Right lung (tissue), 5 donors: Measurements from ENCODE around the gene FNBP1L. TPM values are rescaled to one million over a fixed set of nuclear protein-coding genes. Genes with fewer than 3 reads are reported as not detected.

ENCODE experiments used
- DNase-seq, 2 donors: peaks; one replicate each; pipeline ENCODE4 v3.0.0-alpha.2; 2013
- polyA plus RNA-seq, 5 donors: library from polyadenylated mRNA; unstranded; fragments of 120-200 nt; gene quantifications; one replicate each; pipeline versions ENCODE4 v1.2.1 to v1.2.3, GENCODE V29; 2013; ENCODE audit warnings: inconsistent platforms in 1 of 5, low replicate concordance in 1 of 5; ENCODE audit not compliant: insufficient read length in 5 of 5, insufficient read depth in 1 of 5

The FNBP1L gene
- polyA plus RNA-seq, 5 donors, result 86.7 to 136 (median 123) TPM

DNA sequence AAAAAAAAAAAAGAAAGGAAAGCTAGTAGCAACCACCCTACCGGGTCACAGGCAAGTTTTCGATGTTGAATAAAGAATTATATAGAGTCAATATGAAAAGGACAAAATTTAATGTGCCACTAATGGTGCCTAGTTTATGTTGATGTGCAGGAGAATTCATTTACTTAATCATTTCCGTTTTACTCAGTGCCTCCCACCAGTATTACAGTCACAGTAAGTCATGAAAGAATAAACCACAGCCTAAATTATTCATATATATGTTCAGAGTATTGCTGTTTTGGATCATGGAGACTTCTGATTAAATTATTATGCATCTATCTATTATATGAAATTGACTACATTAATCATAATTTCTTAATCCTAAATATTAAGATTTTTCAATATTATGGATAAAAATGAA, 35.3 kb downstream of the FNBP1L start:
- no peak for DNase-seq

DNA sequence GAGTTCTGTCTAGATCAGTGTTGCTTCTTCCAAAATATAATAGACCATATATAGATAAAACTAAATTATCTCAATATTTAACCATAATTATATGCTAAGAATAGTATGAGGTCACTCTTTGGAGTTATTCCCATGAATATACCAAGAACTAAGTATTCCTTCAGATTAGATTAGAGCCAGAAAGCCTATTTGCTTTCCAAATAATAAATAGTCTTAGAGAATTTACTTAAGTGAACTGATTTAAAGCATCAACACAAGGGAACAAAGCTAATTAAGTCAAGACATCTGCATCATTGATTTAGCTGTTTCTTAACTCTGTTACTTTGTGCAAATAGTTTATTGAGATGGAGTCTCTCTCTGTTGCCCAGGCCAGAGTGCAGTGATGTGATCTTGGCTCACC, 35.7 kb downstream of the FNBP1L start:
- no peak for DNase-seq

DNA sequence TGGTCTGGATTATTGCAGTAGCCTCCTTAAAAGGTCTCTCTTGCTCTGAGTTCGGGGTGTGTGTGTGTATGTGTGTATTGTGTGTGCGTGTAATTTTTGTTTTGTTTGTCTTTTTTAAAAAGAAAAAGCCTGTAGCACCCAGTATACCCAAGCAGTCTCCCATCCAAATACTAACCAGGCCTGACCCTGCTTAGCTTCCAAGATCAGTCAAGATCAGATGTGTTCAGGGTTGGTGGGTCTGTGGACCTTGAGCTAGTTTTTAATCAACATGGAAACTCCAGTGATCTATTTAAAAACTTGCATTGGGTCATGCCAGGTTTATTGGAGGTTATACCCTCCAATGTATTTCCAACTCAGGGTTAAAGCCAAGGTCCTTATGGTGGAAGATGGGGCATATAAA, 40.3 kb downstream of the FNBP1L start:
- DNase-seq, result no peak

DNA sequence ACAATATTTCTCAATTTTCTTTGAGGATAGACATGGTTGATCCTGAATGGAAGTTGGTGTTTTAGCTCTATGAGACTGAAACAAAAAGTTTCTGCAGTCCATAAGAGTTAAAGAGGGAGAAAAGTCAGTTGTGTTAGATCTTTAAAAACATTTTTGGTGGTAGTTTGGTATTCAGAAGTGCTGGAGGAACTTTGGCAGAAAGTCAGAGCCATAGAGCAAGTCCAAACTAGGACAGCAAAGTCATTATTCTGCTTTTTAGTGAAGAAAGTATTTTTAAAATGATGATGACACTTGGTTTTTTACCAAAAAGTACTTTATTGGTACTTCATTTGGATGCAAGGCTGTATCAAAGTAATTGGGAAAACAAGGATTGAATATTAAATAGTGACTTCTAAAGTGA, 41.8 kb downstream of the FNBP1L start:
- no peak for DNase-seq

DNA sequence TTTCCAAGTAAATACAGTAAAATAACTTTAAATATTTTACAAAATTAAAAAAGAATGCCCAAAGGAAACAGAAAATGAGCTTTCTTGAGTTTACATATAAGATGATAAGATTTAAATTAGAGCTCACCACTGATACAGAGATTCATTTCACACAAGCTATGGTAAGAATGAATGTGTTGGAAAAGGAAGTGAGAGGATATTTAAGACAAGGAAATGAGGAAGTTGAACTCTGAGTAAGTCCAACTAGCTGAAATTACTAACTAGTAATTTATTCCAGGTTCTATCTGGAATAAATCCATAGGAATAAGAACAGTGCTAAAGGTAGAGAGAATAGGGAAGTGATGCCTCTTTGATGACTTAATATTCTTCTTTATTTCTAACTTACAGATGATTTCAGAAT, 42.4 kb downstream of the FNBP1L start:
- DNase-seq, result no peak

DNA sequence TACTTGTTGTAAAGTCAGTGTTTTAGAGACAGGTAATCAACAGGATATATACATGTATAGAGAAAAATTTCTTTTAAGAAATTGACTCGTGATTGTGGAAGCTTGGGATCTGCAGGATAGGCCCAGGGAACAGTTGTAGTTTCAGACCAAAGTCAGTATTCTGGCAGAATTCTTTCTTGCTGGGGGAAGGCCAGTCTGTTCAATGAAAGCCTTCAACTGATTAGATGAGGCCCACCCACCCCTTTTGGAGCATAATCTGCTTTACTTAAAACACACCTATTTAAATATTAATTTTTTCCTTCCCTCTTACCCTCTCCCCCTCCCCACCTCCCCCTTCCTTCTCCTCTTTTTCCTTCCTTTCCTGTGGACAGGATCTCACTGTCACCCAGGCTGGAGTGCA, 48.0 kb downstream of the FNBP1L start:
- DNase-seq, result no peak

DNA sequence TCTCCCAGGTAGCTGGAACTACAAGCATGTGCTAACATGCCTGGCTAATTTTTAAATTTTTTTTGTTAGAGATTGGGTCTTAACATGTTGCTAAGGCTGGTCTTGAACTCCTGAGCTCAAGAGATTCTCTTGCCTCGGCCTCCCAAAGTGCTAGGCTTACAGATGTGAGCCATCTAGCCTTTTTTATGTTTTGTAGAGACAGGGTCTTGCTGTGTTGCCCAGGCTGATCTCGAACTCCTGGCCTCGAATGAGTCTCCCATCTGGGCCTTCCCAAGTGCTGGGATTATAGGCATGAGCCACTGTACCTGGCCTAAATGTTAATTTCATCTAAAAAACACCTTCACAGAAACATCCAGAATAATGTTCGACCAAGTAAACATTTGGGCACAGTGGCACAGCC, 48.6 kb downstream of the FNBP1L start:
- DNase-seq, result no peak

DNA sequence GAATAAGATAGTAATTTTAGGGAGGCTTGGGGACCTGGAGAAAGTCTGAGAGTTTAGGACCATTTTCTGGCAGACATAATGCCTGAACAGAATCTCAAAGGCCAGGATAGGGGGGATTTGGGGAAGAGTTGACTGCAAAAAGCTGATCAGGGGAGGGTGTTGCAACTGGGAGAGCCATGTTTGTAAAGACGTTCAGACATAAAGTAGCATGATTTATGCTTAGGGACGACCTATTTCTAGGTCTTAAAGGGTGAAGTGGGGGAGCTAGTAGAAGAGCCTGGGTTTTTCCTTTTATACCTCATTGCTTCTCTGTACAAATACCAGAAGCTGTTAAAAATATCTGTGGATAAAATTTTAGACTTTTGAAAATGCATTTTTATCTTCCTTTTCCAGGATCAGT, 51.2 kb downstream of the FNBP1L start:
- DNase-seq, result no peak

DNA sequence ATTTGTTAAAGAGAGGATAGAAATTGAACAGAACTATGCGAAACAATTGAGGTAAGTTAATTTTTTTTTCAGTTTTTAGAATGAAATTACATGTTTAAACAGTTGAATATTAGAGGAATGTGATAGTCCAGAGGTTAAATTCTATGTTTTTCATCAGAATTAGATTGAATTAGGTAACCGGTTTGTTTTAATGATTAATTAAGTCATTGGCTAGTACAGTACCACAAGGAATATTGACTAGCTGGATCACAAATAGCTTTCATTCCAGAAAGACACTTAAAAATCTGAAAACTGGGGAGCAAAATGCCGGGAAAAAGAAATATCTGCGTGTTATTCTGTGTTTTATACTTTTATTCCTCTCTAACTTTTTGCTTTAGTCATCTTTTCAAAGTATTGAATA, 51.6 kb downstream of the FNBP1L start:
- no peak for DNase-seq

DNA sequence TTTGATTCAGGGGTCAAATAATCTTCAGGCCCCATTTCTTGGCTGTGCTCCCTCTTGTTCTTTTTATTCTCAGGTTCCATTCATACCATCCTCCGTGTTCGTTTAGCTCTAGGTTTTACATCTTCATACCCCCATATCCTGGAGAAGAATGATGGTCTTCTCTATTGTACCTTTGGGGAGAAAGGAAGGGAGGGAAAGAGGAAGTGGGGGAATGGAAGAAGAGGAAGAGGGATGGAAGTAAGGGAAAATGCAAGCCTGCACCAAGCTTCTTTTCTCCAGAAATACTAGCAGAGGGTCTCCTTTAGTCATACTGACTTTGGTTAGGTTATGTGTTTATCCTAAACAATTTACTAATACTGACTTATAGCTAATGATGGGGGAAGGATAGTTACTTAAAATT, 52.4 kb downstream of the FNBP1L start:
- no peak for DNase-seq

DNA sequence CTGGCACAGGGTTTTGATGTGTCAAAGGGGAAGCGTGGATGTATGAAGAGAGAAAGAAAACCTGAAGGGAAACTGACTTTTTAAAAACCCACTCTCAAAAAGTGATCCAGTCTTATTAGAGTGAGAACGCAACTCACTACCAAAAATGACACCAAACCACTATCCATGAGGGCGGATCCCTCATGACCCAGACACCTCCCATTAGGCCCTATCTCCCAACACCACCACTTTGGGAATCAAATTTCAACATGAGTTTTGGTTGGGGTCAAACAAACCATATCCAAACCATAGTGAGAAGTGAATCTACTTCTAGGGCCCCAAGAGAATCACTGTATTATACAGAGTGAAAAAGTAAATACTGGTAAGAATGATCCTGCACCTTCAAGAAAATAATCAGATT, 53.5 kb downstream of the FNBP1L start:
- DNase-seq, result no peak

DNA sequence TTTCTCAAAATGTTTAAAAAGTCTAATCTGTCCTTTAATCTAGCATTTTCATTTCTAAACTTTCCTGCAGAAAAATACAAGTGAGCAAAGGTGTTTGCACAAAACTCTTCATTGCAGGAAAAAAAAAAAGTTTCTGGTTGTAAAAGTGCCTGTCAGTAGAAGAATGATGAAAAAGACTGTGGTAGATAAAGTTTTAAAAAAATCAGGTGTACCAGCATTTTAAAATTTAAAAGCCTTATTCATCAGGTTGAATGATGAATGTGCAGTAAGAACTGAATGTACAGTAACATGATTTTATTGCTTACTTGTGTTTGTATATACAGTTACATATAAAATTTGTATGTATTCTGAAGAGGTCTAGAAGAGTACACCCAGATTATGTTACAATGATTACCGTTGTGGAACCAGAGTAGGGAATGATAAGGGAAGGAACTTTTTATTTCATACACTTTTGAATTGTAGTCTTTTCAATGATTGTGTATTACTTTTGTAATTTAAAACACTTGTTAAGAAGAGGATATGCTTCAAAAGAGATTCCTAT, 54.0 kb downstream of the FNBP1L start:
- no peak for DNase-seq

DNA sequence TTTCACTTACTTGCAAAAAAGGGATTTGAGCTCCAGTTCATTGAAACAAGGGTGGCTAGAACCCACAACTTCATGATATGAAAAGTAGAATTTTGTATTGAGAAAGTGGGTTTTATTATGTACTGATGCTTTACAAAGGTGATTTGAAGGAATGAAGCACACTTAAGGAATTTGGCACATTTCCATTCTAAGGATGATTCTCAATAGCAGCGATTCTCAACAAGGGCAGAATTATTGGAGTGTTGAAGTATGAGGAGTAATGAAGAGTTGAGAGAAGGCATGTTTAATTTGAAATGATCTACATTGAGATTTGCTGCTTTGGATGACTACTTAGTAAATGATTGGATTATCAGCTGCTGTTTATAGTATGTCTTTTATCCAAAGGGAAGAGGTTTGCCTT, 54.7 kb downstream of the FNBP1L start:
- no peak for DNase-seq

DNA sequence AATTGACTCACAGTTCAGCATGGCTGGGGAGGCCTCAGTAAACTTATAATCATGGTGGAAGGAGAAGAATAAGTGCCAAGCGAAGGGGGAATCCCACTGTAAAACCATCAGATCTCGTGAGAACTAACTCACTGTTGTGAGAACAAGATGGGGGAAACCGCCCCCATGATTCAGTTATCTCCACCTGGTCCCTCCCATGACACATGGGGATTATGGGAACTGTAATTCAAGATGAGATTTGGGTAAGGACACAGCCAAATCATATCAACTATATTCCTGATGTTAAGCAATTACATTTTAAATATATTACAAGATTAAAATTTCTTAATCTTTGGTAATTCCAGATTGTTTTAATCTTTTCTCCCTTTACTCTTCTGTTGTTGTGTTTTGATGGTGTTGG, 55.2 kb downstream of the FNBP1L start:
- no peak for DNase-seq

DNA sequence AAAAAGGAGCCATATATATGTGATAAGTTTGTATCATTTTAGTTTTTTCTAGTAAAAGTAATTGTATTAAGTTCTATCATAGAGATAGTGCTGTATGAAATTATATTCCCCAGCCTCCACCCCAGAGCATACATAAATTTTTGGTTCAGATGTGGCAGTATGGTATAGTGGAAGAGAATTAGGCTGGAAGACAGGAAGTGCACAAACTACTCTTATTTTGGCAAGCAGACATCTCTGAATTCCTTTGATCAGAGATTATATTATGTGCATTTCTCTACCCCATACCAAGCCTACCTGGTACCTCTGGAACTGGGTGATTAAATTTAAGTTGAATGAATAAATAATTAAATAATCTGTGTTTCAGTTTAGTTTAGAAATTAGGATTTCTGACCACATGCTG, 55.9 kb downstream of the FNBP1L start:
- no peak for DNase-seq

DNA sequence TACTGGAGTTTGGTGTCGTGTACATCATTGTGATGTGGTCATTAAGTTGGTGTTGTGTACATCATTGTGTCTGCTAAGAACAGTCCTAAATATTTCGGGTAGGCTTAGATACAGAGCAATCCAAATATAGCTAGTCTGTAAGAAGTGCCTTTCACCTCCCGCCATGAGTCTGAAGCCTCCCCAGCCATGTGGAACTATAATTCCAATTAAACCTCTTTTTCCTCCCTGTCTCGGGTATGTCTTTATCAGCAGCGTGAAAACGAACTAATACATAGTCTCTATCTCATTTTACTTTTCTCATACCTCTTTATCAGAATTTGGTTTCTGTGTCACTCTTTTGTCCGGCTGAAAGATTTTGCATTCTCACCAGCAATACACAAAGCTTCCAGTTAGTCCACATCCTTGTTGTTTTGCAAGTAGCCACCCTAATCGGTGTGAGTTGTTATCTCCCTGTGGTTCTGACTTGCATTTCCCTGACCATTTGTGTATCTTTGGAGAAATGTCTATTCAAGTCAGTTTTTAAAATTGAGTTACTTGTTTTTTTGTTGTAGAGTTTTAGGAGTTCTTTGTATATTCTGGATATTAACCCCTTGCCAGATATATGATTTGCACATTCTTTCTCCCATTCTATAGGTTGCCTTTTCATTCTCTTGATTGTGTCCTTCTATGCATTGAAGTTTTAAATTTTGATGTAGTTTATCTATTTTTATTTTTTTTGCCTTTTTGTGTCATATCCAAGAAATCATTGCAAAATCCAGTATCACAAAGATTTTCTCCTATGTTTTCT, 56.5 kb downstream of the FNBP1L start:
- no peak for DNase-seq

DNA sequence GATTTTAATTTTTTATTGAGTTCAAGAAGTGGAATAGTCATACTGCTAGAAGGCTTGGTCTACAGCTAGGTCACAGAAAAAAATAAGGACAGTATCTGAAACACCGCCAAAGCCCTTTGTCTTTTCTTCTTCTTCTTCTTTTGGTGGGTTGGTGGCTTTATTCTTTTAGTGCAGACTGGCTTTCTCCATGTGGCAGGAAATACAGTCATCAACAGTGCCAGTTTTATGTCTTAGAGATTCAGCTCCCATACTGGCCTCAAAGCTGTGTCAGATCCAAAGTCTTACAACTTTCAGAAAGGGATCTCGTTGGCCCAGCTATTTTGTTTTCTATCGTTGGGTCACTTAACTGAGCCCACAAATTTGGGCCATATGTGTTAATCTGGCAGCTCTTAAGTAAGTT, 58.2 kb downstream of the FNBP1L start:
- no peak for DNase-seq

DNA sequence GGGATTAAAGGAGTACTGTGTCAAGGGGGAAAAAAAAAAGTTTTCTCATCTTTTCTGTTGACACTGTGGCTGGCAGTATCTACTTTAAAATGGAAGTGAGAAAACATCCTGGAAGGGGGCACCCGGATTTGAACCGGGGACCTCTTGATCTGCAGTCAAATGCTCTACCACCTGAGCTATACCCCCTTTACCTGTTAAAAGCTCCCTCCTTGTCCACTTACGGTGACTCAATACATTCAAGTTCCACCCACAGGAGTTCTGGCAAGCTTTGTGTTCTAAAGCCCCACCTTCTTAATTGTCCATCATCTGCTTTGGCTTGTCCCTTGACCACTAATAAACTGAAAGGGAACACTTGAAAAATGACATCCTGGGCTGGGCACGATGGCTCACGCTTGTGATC, 68.2 kb downstream of the FNBP1L start:
- DNase-seq, result no peak

DNA sequence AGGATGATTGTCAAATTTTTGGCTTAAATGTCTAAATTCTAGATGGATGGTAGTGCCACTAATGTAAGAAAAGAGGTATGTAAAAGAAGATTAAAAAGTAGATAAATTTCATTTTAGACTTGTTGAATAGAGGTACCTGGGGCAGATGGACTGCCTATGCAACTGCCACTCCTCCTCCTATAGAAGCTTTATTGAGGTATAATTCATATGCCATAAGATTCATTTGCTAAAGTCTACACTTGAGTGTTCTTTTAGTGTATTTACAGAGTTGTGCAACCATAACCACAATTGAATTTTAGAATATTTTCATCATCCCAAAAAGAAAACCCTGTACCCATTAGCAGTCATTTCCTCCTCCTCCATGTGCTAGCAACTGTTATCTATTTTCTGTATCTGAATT, 70.6 kb downstream of the FNBP1L start:
- DNase-seq, result no peak

DNA sequence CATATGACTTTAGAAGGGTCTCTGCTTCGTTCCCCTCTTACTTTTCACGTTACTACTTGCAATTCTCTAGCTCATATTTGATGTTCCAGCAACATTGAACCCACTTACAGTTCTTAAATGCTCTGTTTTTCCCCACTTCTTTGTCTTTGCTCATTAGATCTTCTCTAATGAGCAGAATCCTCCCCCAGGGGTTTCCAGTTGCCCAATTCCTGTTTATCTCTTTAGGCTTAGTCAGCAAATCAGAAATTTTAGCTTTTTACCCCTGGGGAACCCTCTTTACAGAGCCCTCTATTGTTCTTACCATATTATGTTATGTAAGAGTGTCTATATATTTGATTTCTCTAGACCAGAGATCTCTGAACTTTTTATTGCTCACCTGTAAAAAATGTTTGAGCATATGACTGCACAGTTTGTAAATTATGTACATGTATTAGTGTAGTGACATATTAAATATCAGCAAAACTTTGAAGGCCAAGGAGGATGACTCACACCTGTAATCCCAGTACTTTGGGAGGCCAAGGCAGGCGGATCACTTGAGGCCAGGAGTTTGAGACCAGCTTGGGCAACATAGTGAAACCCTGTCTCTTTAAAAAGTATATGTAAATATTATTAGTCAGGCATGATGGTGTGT, 71.4 kb downstream of the FNBP1L start:
- DNase-seq, result no peak

DNA sequence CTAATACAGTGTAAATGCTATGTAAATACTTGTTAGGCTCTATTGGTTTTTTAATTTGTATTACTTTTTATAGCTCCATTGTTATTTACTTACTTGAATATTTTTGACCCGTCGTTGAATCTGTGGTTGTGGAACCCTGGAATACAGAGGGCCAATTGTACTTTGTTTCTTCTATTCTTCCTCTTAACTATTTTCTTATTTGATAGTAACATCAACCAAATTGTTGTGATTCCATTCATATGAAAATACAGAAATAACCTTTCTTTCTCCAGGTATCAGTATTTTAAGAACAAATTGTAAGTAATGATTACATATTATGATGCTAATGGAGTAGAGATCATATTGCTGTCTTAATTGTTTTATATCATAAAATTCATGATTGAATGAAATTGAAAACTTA, 73.7 kb downstream of the FNBP1L start:
- no peak for DNase-seq

DNA sequence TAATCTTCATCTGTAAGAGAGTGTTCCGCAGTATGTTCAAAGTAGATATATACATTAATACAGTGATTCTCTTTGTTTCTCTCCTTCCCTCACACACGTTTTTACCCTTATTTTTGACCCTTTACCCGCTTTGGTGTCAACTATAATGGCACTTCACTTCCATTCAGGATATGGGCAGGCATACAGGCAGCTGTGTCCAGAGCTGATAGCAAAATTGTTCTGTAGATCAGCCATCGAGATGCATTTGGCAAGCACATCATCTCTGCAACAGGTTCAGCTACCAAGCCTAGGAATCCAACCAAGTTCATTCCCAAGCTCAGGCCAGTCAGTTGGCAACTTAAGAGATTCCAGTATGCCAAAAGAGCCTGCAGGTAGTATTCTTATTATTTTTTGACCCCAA, 74.8 kb downstream of the FNBP1L start:
- DNase-seq, result no peak

DNA sequence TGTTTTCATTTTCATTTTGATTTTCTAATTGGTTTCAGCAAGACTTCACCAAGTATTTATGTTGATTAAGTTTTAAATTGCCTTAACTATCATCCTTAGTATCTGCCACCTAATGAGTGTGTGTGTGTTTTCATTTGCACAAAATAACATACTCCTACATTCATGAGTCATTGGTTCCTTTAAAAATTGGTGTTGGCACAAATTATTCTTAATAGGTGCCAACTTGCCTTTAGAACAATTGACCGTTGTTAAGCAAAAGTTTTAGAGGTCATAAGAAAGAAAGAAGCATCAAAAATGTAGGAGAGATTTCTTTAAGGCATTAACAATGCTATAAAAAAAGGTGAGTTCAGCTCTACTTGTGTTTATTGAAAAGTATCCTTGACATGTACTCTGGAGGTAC, 77.5 kb downstream of the FNBP1L start:
- DNase-seq, result no peak

DNA sequence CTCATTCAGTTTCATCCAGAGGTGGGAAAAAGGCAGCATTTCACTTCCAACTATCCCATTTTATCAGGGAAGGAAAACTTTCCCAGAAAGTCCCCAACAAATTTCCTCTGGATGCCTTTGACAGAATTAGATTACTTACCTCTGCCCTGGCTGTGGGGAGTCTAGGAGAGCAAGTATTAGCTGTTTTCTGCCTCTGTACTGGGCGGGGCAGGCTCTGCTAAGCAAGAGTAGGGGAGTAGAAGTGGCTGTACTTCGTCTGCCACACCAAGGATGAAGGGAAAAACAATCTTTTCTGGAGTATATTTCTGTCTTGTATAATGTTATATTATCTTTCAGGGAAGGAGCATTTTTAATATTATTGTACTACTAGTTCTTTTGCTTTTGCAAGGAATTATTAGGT, 78.5 kb downstream of the FNBP1L start:
- DNase-seq, result no peak
